Fibroblast of mammary gland (primary cell): ENCODE measurements around the gene SH3GL2.

Source experiments
- DNase-seq: peaks from one replicate; pipeline ENCODE4 v3.0.0-alpha.2; 2010; ENCODE audit warnings: low read depth
- H3K4me3 ChIP-seq: 2 replicates; pipeline ENCODE4 v1.5.1; 2011; ENCODE audit warnings: low read depth, mild to moderate bottlenecking, low read length, moderate library complexity; ENCODE audit not compliant: control insufficient read depth
- CTCF ChIP-seq: conservative IDR thresholded peaks from 2 replicates; pipeline ENCODE4 v1.5.1; 2011; ENCODE audit warnings: low read depth, low read length, inconsistent platforms; ENCODE audit not compliant: control insufficient read depth, insufficient read depth

The SH3GL2 gene

GRCh38 chr9:17810728-17811571, 232.1 kb downstream of the SH3GL2 start:
- no peak overlapping the region for H3K4me3 ChIP-seq
- TF ChIP-seq CTCF, result peak; percentile 87
- peak; percentile 65 for DNase-seq

DNA sequence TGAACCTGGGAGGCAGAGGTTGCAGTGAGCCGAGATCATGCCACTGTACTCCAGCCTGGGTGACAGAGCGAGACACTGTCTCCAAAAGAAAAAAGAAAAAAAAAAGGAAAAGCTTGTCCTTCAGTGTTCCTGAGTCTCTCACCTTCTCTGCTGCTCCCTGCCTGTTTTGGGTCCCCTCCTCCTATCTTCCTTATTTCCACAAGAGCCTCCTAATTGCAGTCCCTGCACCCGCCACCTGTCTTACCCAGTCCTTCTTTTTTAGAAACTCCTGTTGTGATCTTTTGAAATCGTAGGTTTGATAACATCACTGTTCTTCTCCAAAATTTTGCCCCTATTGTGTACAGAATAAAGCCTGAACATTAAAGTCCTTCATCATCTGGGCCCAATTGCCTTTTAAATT, 234.9 kb downstream of the SH3GL2 start:
- TF ChIP-seq CTCF, result no peak
- H3K4me3 ChIP-seq, result no peak overlapping the region
- no peak for DNase-seq

DNA sequence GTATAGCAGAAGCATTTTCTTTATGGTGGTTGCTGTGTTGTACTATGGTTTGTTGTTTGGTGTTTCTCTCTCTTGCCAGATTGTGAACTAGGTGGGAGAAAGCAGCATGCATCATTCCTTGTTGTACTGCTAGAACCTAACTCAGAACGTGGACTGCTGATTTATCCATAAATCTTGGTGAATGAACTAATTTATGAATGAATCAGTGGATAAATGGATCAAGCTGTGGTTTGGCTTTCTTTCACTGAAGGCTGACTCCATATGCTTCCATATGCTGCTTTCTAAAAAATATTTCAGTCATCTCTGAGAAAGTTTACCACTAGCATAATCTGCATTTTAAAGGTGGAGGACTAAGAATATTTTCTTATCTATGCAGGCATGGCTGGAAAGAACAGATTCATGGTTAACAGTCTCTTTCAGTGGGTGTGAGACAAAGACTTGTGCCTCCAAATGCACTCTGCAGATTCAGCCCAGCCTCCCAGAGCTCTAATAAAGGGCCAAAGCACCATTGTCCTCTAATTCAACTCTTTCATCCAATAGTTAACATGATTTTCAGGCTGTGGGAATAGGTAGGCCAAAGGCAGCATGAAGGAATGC, 237.7 kb downstream of the SH3GL2 start:
- peak; percentile 30 for DNase-seq
- no peak overlapping the region for H3K4me3 ChIP-seq
- no peak for TF ChIP-seq CTCF

DNA sequence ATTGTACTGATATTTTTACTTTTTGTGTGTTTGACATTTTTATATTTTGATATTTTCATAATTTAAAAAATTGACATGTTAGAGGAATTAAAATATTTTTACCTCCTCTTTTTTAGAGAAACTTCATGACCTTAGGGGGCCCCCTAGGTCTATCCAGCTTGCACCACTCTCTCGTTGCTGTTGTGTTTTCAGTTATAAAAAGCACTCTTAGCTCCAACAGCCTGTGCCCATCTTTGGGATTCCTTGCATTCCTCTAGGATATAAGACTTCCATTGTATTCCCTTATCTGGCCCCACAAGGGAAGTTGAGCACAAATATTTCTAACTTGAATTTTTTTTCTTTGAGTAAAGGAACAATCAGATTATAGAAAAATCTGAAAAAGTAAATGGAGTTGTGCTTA, 245.3 kb downstream of the SH3GL2 start:
- no peak overlapping the region for H3K4me3 ChIP-seq
- no peak for DNase-seq
- TF ChIP-seq CTCF, result no peak

- no peak for TF ChIP-seq CTCF
- H3K4me3 ChIP-seq, result no peak overlapping the region
- no peak for DNase-seq
These were observed 245.9 kb downstream of the SH3GL2 start for GRCh38 chr9:17824616-17825264.

DNA sequence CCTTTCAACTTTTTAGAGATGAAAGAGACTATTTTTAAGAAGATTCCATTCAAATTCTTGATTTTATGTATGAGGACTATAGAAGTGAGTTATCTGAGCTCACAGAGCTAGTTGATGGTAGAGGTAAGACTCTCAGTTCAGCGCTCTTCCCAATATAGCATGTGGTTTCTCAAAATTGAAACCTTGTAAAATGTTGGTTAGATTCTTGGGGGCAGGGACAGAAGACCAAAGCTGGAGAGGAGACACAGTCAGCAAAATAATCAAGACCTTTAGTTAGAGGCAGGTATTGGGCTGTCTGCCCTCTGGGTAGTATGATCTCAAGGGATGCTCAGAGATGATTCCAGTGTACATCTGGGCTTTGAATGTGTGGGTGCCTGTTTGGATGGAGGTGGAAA, 246.4 kb downstream of the SH3GL2 start:
- no peak for TF ChIP-seq CTCF
- no peak overlapping the region for H3K4me3 ChIP-seq
- DNase-seq, result no peak
